H9 (cell line): Measurements from ENCODE around the gene CCDC13. TPM values are rescaled to one million over a fixed set of nuclear protein-coding genes. Genes with fewer than 3 reads are reported as not detected.

Experiments used
- DNase-seq: peaks from one replicate; pipeline ENCODE4 v3.0.0-alpha.2; 2017
- H2AFZ ChIP-seq: one replicate; pipeline ENCODE4 v1.6.1; 2013; ENCODE audit warnings: mild to moderate bottlenecking, low read length, control low read depth, moderate library complexity
- H2AK5ac ChIP-seq: 2 replicates; pipeline ENCODE4 v1.6.1; 2013; ENCODE audit warnings: low read length, control low read depth, mixed read lengths; ENCODE audit not compliant: insufficient read length
- H2BK120ac ChIP-seq: one replicate; pipeline ENCODE4 v1.6.1; 2013; ENCODE audit warnings: low read depth, mild to moderate bottlenecking, low read length, control low read depth, inconsistent platforms; ENCODE audit not compliant: poor library complexity, severe bottlenecking
- H2BK12ac ChIP-seq: 2 replicates; pipeline ENCODE4 v1.6.1; 2013; ENCODE audit warnings: low read length, control low read depth, mixed read lengths, low read depth; ENCODE audit not compliant: insufficient read length
- H2BK15ac ChIP-seq: 2 replicates; pipeline ENCODE4 v1.6.1; 2013; ENCODE audit warnings: low read depth, low read length, control low read depth
- H2BK20ac ChIP-seq: one replicate; pipeline ENCODE4 v1.6.1; 2013; ENCODE audit warnings: low read depth, mild to moderate bottlenecking, low read length, control low read depth, inconsistent platforms; ENCODE audit not compliant: poor library complexity, severe bottlenecking
- H2BK5ac ChIP-seq: 2 replicates; pipeline ENCODE4 v1.6.1; 2013; ENCODE audit warnings: low read length, control low read depth, mixed read lengths; ENCODE audit not compliant: insufficient read length
- H3K14ac ChIP-seq: 2 replicates; pipeline ENCODE4 v1.6.1; 2013; ENCODE audit warnings: low read length, control low read depth; ENCODE audit not compliant: insufficient read depth
- H3K18ac ChIP-seq: 2 replicates; pipeline ENCODE4 v1.6.1; 2013; ENCODE audit warnings: low read depth, mild to moderate bottlenecking, mixed read lengths, low read length, control low read depth; ENCODE audit not compliant: insufficient read length
- H3K23ac ChIP-seq: 2 replicates; pipeline ENCODE4 v1.6.1; 2013; ENCODE audit warnings: low read length, control low read depth, mixed read lengths, low read depth; ENCODE audit not compliant: insufficient read length
- H3K23me2 ChIP-seq: 2 replicates; pipeline ENCODE4 v1.6.1; 2013; ENCODE audit warnings: low read depth, mild to moderate bottlenecking, mixed read lengths, low read length, control low read depth; ENCODE audit not compliant: insufficient read length, poor library complexity, severe bottlenecking
- H3K27ac ChIP-seq: 2 replicates; pipeline ENCODE4 v1.5.1; 2013; ENCODE audit warnings: low read length, control low read depth, mixed read lengths, low read depth; ENCODE audit not compliant: insufficient read length
- H3K27me3 ChIP-seq: 2 replicates; pipeline ENCODE4 v1.6.1; 2013; ENCODE audit warnings: low read length, control low read depth, inconsistent platforms; ENCODE audit not compliant: insufficient read depth
- H3K4ac ChIP-seq: 2 replicates; pipeline ENCODE4 v1.6.1; 2013; ENCODE audit warnings: low read depth, mild to moderate bottlenecking, control low read depth, inconsistent platforms, low read length, moderate library complexity
- H3K4me1 ChIP-seq: 2 replicates; pipeline ENCODE4 v1.6.1; 2013; ENCODE audit warnings: low read length, control low read depth, inconsistent platforms; ENCODE audit not compliant: insufficient read depth
- H3K4me2 ChIP-seq: 2 replicates; pipeline ENCODE4 v1.6.1; 2013; ENCODE audit warnings: low read length, control low read depth, mixed read lengths; ENCODE audit not compliant: insufficient read length, insufficient read depth
- H3K56ac ChIP-seq: 2 replicates; pipeline ENCODE4 v1.6.1; 2013; ENCODE audit warnings: low read depth, mild to moderate bottlenecking, mixed read lengths, low read length, control low read depth; ENCODE audit not compliant: insufficient read length
- H3K79me1 ChIP-seq: 2 replicates; pipeline ENCODE4 v1.6.1; 2013; ENCODE audit warnings: low read depth, mild to moderate bottlenecking, moderate library complexity, low read length, control low read depth, inconsistent platforms; ENCODE audit not compliant: insufficient read depth, poor library complexity, severe bottlenecking
- H3K79me2 ChIP-seq: 2 replicates; pipeline ENCODE4 v1.6.1; 2013; ENCODE audit warnings: low read length, control low read depth, inconsistent platforms; ENCODE audit not compliant: insufficient read depth
- H3K9ac ChIP-seq: 2 replicates; pipeline ENCODE4 v1.6.1; 2013; ENCODE audit warnings: low read length, control low read depth, mixed read lengths; ENCODE audit not compliant: insufficient read length; ENCODE audit errors: extremely low read depth
- H3K9me3 ChIP-seq: one replicate; pipeline ENCODE4 v1.6.1; 2013; ENCODE audit warnings: low read depth, low read length, inconsistent platforms; ENCODE audit not compliant: control insufficient read depth
- H3T11ph ChIP-seq: one replicate; pipeline ENCODE4 v1.6.1; 2013; ENCODE audit warnings: mild to moderate bottlenecking, low read length, control low read depth, inconsistent platforms
- H4K20me1 ChIP-seq: one replicate; pipeline ENCODE4 v1.6.1; 2013; ENCODE audit not compliant: control insufficient read depth, insufficient read length, insufficient read depth
- H4K5ac ChIP-seq: 2 replicates; pipeline ENCODE4 v1.6.1; 2013; ENCODE audit warnings: low read depth, mild to moderate bottlenecking, mixed read lengths, low read length, control low read depth; ENCODE audit not compliant: insufficient read length
- H4K8ac ChIP-seq: replicated peaks from 2 replicates; pipeline ENCODE4 v1.6.1; 2013; ENCODE audit warnings: low read length, control low read depth, mixed read lengths, low read depth; ENCODE audit not compliant: insufficient read length
- H4K91ac ChIP-seq: 2 replicates; pipeline ENCODE4 v1.6.1; 2013; ENCODE audit warnings: low read depth, mild to moderate bottlenecking, moderate library complexity, mixed read lengths, low read length, control low read depth; ENCODE audit not compliant: insufficient read length
- H3K27ac Mint-ChIP-seq, 3 experiments: 2 replicates in 2 of 3; 3 replicates in 1 of 3; pipeline ENCODE4 v1.8.0; 2020 to 2021; ENCODE audit warnings: mixed read lengths in 3 of 3, mild to moderate bottlenecking in 1 of 3, moderate library complexity in 1 of 3
- H3K27me3 Mint-ChIP-seq: 2 replicates; pipeline ENCODE4 v1.8.0; 2021; ENCODE audit warnings: low read depth, mild to moderate bottlenecking, moderate library complexity, mixed read lengths
- H3K36me3 Mint-ChIP-seq, 3 experiments: 2 replicates in 2 of 3; 3 replicates in 1 of 3; pipeline ENCODE4 v1.8.0; 2020 to 2021; ENCODE audit warnings: low read depth in 3 of 3, mixed read lengths in 3 of 3; ENCODE audit not compliant: insufficient read depth in 1 of 3
- H3K4me1 Mint-ChIP-seq, 2 experiments: 2 replicates each; pipeline ENCODE4 v1.8.0; 2020; ENCODE audit warnings: mixed read lengths in 2 of 2
- H3K4me3 Mint-ChIP-seq, 2 experiments: 2 replicates in 1 of 2; 3 replicates in 1 of 2; pipeline ENCODE4 v1.8.0; 2020 to 2021; ENCODE audit warnings: mild to moderate bottlenecking in 2 of 2, mixed read lengths in 2 of 2, moderate library complexity in 1 of 2
- H3K9me3 Mint-ChIP-seq, 2 experiments: 2 replicates in 1 of 2; 3 replicates in 1 of 2; pipeline ENCODE4 v1.8.0; 2020; ENCODE audit warnings: mild to moderate bottlenecking in 2 of 2, mixed read lengths in 2 of 2, moderate library complexity in 1 of 2
- WGBS: extraction: QIAGEN DNeasy Blood & Tissue Kit; methylation state at CpG from one replicate; pipeline ENCODE4 v1.1.7; 2013; ENCODE audit warnings: missing lambda C conversion rate, low lambda C conversion rate, mixed read lengths; ENCODE audit not compliant: insufficient read length; ENCODE audit errors: extremely low coverage; 5-methylcytosine and 5-hydroxymethylcytosine counted together
- total RNA-seq: library from RNA; stranded (reverse); gene quantifications from 2 replicates; pipeline ENCODE4 v1.2.1, GENCODE V29; 2021
- TF ChIP-seq, protein P1 (sequence below): fragments of 200-600 bp; sonication (generic); conservative IDR thresholded peaks from 3 replicates; pipeline ENCODE4 v1.8.0; 2021; ENCODE audit warnings: antibody characterized with exemption, mild to moderate bottlenecking

The CCDC13 gene
- total RNA-seq, 1 experiment from 2014 or later: not detected

DNA sequence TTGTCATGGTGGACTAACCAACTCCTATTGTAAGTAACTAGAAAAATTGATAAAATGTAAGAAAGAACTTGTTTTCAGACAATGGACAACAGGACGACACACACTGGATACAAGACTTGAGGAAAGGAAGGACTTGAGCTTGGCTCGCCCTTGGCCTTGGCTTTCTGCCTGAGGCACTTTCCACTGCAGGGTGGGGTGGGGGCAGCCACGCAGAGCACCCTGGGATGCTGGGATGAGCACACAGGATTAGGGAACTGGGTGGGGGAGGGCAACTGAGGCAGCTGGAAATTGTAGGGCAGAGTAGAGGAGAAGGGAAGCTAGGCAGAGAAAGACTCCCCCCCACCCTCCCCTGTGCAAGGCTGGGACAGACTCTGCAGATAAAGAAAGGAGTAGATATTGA lies 45.0 kb downstream of the CCDC13 start:
- Histone ChIP-seq H4K91ac (no peak overlapping the region), H3K56ac (no peak overlapping the region), H2BK120ac (no peak overlapping the region), H3K4me2 (no peak overlapping the region), H3K23ac (no peak overlapping the region), H3K14ac (no peak overlapping the region), H3K23me2 (no peaks in the 10 kb centered on the region), H3K79me2 (no peaks in the 10 kb centered on the region), H2BK5ac (no peak overlapping the region), H3K27ac (no peak overlapping the region), H2BK12ac (no peak overlapping the region), H3K27me3 (no peaks in the 10 kb centered on the region), H4K20me1 (no peaks in the 10 kb centered on the region), H3K4me1 (no peaks in the 10 kb centered on the region; the same call in 1 of the 2 replicates), H3K79me1 (no peaks in the 10 kb centered on the region), H3K4ac (no peak overlapping the region), H2AFZ (no peak overlapping the region), H2AK5ac (no peak overlapping the region), H3T11ph (no peak overlapping the region), H3K9me3 (no peaks in the 10 kb centered on the region), H4K8ac (no peak overlapping the region), H4K5ac (no peak overlapping the region), H3K9ac (no peak overlapping the region), H3K18ac (no peak overlapping the region), H2BK20ac (no peak overlapping the region), H2BK15ac (no peak overlapping the region)
- peaks cover 20 to 24% of the 10 kb centered on the region in 2 experiments for H3K4me1 Mint-ChIP-seq
- TF ChIP-seq, protein P1, sequence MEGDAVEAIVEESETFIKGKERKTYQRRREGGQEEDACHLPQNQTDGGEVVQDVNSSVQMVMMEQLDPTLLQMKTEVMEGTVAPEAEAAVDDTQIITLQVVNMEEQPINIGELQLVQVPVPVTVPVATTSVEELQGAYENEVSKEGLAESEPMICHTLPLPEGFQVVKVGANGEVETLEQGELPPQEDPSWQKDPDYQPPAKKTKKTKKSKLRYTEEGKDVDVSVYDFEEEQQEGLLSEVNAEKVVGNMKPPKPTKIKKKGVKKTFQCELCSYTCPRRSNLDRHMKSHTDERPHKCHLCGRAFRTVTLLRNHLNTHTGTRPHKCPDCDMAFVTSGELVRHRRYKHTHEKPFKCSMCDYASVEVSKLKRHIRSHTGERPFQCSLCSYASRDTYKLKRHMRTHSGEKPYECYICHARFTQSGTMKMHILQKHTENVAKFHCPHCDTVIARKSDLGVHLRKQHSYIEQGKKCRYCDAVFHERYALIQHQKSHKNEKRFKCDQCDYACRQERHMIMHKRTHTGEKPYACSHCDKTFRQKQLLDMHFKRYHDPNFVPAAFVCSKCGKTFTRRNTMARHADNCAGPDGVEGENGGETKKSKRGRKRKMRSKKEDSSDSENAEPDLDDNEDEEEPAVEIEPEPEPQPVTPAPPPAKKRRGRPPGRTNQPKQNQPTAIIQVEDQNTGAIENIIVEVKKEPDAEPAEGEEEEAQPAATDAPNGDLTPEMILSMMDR: no peak
- H3K9me3 Mint-ChIP-seq: no peaks in the 10 kb centered on the region
- no CpG with 5 or more reads among the region's 3 CpGs for WGBS
- no peak overlapping the region for H3K4me3 Mint-ChIP-seq
- DNase-seq: peak; percentile 20
- H3K27ac Mint-ChIP-seq: no peak overlapping the region
- no peaks in the 10 kb centered on the region for H3K36me3 Mint-ChIP-seq
- H3K27me3 Mint-ChIP-seq: peaks cover 3% of the 10 kb centered on the region
